HG03342 (cell line): ENCODE results near the gene SLC1A2.
A peak's percentile ranks its signal among the peaks of the same experiment; 100 is the strongest.

Experiments used
- ATAC-seq: cut with Tn5 transposase; IDR thresholded peaks from one replicate; pipeline ENCODE4 v1.9.1; 2021; ENCODE audit warnings: mild to moderate bottlenecking, moderate library complexity; ENCODE audit not compliant: unreplicated experiment

Gene SLC1A2

DNA sequence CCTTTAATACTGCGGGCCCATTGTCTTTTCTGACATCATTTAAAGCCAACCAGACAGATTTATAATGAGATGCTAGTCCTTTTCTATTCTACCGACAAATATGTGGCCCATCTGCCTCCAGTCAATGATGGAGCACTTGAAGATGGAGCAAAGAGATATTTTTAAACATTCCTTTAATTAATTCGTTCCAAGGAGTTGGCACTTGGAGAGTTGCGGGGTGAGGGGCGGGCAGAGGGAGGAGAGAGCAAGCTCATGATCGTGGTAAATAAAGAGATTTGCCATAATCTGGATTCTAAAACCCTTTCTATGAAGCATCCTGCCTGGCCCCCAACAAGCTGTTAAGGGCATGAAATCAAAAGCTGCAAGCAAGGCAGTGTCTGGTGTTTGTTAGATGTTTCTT, 5.0 kb downstream of the SLC1A2 start:
- ATAC-seq = no peak

DNA sequence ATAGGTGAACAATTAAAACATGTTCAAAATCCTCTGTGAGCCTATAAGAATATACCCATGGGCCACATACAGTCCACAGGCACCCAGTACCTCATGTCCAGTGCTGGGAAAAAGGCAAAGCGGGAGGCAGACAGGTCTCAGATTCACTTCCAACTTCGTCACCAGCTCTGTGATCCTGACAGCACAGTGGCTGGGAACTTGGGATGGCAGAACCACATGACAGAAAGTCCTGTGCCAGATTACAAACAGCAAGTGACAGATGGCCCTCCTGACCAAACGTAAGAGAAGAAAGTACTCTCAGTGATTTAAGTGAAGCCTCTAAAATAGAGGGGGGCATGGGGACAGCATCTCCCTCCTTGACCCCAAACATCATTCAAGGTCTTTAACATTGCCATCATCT, 5.8 kb downstream of the SLC1A2 start:
- no peak for ATAC-seq

GRCh38 chr11:35412285-35412684, 7.1 kb downstream of the SLC1A2 start:
- ATAC-seq = no peak

GRCh38 chr11:35407041-35407440, 12.3 kb downstream of the SLC1A2 start:
- no peak for ATAC-seq

- ATAC-seq = no peak
These were observed 15.0 kb downstream of the SLC1A2 start for GRCh38 chr11:35404388-35404775.

GRCh38 chr11:35403765-35404387, 15.5 kb downstream of the SLC1A2 start:
- ATAC-seq = no peak

DNA sequence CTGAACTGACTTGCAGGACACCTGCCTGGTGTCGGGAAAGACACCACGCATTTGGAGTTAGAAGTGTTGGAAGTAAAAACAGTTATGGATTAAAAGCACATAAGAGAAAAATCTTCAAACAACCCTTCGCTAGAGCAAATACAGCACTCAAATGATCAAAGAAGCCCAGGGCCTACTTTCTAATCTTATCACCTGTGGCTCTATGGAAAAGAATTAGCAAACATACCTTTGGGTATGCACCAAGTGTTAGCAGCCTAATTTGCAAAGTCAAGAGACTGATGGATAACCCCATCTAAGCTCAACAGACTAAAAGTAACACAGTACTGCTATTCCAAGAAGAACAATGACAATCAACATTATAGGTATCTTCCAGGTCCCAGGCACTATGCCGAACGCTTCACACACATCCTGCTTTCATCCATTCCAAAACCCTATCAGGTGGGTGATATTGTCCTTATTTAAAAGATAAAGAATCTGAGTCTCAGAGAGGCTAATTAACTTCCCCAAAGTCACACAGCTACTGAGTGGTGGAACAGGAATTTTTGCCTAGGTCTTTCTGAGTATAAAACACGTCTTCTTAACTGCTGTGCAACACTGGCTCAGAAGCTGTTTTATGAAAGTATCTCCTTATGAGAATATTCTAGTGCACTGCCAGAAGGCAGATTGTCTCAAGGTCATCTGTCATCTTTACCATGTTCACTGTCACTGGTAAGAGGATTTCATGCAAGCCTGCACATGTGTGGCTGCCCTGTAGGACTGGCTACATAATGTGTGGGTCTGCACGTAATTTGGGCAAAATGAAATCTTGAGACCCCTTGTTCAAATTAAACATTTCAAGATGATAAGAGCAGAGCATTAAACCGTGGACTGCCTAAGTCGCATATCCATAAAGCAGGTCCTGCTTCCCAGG, 16.4 kb downstream of the SLC1A2 start:
- ATAC-seq = no peak

- no peak for ATAC-seq
These were observed 20.5 kb downstream of the SLC1A2 start for GRCh38 chr11:35398881-35399280.

DNA sequence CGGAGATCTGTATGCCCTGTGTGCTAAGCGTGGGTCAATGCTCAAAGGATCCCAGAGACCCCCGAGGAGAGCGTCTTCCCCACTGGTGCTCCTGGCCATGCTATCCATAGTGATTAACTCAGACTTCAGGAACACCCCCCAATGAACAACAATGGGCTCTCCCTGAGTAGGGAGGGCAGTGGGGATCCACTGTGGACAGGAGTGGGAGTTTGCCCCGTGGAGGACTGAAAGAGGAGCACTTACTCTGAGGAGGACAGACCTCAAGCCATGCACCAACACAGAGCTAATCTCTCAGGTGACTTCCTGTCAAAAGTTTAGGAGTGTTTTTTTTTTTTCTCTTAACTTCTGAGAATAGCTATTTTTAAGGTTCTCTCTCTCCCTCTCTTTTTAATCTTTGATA, 24.4 kb downstream of the SLC1A2 start:
- ATAC-seq = no peak

- ATAC-seq = no peak
These were observed 26.3 kb downstream of the SLC1A2 start for GRCh38 chr11:35393098-35393497.

DNA sequence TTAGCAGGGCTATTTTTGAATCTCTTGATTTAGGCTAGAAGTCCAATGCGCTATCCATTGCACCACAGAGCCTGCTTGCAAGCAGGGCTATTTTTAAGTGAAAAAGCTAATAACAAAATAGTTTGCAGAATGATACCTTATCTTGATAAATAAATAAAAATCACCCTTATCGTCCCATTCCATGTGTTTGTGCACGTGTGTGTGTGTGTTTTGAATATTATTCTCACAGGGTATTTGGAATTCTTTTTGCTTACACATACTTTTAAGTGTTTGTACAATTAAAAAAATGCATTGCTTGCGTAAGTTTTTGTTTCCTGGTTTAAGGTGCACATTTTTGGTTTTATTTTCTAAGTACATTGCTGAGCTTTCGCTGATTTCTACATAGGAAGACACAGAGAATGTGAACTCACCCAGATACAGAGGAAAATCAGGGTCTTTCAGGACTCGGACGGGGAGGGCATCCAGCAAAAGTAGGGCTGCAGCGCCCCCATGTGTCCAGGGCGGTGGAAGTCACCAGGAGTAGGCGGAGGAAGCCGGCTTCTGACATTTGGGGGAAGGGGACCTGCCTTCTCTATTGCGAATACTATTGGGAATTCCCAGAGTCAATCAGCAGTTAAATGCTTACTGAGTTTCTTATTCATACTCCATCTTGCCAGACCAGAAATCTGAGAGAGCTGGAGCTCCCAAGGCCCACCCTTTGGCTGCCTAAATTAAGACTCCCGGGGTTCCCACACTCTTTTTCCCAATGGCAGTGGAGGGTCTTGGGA, 27.3 kb downstream of the SLC1A2 start:
- ATAC-seq = peak; percentile 37

DNA sequence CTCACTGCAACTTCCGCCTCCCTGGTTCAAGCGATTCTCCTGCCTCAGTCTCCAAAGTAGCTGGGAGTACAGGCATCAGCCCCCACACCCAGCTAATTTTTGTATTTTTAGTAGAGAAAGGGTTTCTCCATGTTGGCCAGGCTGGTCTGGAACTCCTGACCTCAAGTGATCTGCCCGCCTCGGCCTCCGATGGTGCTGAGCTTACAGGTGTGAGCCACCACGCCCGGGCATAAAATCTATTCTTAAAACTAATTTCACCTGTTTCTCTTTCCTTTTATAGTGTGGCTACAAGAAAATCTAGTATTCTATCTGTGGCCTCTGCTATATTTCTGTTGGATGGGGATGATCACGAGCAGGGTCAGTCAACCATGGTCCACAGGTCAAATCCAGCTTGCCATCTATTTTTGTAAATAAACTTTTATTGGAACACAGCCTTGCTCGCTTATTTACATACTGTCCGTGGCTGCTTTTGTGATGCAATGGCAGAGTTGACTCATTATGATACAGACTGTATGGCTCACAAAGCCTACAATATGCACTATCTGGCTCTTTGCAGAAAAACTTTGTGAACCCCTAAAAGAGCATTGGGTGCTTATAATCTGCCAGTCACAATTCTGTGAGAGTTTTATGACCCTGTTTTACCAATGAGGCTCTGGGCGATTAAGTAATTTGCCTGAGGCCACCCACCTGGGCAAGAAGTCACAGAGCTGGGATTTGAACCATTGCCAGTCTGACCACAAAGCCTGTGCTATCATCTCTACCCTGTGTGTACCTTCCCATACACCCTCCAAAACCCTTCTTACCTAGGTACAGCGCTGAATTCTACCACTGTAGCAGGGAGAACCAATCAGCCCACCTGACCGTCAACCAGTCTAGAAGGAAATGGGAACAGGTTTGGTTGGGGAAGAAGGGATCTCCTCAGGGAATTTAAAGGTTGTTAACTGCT, 28.3 kb downstream of the SLC1A2 start:
- peak; percentile 91 for ATAC-seq

DNA sequence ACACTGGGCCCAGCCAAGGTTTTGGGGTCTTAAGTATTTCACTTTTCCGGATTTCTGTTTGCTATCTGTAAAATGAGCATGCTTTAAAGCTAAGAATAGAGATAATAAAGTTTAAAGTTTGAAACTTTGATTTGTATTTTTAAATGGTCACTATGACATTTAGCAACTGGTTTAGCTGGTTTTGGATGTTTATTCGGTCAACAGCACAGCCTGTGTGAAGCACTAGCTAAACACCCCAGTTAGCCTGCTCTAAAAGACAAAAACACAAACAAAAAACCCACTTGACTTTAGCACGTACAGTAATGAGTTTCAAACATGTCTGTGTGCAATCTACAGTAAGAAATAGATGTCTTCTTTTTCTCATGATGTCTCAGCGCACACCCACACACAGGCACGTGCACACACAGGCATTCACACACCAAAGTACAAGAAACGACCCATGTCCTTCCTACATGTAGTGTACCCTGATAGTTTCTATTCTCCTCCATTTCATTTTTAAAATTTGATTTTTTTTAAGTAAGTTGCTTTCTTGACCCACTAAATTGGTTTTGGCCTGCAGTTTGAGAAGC, 29.4 kb downstream of the SLC1A2 start:
- no peak for ATAC-seq

DNA sequence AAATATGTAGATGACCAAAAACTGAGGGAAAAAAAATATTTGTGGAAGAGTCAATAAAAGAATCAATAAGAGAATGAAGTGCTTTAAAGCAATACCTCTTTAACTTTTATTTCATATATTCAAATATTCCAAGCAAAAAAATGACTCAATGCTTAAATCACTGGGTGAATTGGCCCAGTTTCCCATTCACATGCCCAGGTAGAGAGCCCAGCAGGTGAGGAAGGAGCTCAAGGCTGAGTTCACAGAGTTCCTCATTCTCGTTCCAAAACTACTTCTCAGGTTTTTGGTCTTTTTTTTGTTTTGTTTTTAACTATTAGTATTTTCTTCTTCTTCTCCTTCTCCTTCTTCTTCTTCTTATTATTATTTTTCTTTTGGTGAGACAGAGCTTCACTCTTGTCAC, 30.2 kb downstream of the SLC1A2 start:
- no peak for ATAC-seq

GRCh38 chr11:35388061-35388460, 31.3 kb downstream of the SLC1A2 start:
- ATAC-seq = no peak

DNA sequence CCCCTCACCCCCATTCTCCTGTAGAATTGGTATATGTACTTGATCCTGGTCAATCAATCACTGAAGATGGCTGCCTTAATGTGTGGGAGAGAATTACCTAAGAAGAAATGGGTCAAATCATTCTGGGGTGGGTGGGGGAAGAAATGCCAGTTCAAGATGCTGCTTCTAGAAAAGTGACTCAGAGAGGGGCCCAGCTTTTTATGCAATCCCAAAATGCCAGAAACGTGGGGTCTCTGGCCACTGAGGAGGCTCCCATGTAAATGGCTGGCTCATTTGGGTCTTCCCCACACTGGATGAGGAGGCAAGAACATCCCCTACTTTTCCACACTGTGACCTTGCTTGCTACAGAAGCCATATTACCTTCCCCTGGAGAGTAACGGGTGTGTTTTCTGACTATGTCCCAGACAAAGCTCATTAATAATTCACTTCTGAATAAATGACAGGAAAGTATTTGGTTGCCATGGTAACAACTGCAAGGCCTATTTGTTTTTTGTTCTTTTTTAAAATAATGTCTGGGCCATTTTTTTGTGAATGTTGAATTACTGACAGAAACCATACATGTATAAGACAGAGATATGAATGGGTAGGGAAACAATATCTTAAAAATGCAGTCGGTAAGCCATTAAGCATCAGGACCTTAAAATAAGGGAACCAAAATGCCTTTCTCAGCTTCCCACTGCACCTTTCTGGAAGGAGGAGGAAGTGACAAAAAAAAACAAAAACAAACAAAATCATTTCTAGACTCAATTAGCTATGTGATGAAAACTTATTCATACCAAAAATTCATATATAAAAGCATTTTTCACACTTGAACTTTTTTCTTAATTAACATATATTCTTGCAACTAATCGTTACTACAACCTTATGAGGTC, 32.0 kb downstream of the SLC1A2 start:
- ATAC-seq = no peak

DNA sequence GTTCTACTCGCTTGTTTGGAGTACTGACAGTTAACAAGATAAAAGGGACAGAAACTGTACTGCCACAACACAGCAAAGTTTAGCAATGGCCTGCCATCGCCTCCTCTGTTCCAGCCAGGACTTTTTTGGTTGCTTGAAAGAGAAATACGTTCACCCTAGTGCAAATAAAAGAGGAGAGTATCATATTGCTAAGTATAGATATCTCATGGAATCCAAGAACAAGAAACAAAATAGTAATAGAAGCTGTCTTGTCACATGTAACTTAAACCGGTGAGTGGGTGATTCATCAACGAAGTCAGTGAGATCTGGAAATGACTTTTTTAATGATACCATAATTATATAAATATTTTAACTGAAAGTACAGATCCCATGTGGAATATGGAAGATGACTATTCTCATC, 35.4 kb downstream of the SLC1A2 start:
- no peak for ATAC-seq

DNA sequence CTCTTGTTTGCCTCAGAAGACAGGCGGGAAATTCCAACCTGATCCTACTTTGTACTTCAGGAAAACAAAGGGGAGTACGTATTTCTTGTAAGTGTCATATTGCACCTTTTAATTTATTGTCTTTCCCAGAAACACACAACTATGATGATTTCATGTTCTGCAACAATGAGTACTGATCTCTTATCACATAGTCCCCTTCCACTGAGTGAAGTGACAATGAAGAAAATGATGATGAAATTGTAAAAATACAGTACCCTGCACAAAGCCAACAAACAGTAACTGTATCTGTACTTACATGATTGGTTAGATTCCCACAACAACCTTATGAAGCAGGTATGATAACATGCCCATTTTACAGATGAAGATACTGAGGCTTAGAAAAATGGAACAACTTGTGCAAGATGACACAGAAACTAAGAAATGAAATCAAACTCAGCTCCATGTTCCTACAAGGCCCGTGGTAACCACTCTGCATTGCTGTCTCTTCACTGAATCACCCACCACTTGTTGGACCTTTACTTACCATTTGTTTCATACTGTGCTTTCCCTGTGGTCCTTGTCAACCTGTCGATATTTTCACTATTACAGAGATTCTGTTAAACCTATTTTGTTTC, 37.5 kb downstream of the SLC1A2 start:
- no peak for ATAC-seq

DNA sequence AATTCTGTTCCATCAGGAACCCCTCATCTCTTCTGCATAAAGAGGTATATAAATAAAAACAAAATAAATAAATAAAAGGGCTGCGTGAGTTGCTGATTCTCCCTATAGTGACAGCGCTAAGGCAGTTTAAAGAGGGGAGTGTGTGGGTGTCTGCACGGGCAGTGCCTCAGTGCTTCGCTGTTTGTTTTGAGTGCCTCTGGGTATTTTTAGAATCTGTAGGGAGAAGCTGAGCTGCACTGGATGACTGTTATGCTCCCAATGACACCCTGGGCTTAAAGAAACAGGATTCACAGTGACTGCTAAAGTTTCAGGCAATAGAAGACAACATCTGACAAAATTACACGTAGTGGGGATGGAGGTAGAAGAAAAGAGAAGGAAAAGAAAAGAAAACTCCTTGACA, 38.8 kb downstream of the SLC1A2 start:
- ATAC-seq = no peak
